ENCODE results near the gene SLIT1. TPM values are rescaled to one million over a fixed set of nuclear protein-coding genes. Genes with fewer than 3 reads are reported as not detected.

Gene SLIT1
- total RNA-seq, 6 experiments from 2014 or later = 0.04 to 0.29 (median 0.12) TPM; not detected in 1

DNA sequence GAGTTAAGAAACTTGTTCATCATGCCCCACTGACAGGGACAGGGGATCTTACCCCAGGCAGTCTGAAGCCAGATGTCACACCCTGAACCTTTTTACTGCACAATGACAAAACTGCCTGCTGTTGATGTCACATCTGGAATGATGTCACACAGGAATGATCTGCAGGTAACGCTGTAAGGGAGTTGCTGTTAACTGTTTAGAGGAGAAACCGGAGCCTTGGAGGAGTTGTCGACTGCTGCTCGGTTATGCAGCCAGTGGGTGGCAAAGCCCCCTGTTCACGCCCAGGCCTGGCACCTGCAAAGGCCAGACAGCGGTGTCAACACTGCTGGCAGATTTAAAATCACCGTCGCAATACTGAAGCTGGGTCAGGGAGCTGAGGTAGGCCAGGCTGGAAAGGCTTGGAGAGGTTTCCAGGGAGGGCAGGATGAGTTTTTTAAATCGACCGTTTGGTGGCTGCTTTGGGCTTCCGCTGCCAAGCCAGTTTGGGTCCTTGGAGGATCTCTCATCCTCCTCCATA lies 10.0 kb upstream of the SLIT1 start:
- Histone ChIP-seq H3K9me3 (no peaks in the 10 kb centered on the region), H3K27me3 (peaks cover 0 to 7% of the 10 kb centered on the region in 2 donors), H3K27ac (no peak overlapping the region), H3K4me3 (peak overlapping the region; percentile 26 to 42 (median 29)), H3K4me1 (peaks cover 0 to 5% (median 0%) of the 10 kb centered on the region in 4 donors), H3K36me3 (no peaks in the 10 kb centered on the region)
- TF ChIP-seq, protein P1, sequence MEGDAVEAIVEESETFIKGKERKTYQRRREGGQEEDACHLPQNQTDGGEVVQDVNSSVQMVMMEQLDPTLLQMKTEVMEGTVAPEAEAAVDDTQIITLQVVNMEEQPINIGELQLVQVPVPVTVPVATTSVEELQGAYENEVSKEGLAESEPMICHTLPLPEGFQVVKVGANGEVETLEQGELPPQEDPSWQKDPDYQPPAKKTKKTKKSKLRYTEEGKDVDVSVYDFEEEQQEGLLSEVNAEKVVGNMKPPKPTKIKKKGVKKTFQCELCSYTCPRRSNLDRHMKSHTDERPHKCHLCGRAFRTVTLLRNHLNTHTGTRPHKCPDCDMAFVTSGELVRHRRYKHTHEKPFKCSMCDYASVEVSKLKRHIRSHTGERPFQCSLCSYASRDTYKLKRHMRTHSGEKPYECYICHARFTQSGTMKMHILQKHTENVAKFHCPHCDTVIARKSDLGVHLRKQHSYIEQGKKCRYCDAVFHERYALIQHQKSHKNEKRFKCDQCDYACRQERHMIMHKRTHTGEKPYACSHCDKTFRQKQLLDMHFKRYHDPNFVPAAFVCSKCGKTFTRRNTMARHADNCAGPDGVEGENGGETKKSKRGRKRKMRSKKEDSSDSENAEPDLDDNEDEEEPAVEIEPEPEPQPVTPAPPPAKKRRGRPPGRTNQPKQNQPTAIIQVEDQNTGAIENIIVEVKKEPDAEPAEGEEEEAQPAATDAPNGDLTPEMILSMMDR (IDR thresholded peaks at IDR 0.05) = no peak
- no peak for TF ChIP-seq POLR2A (IDR thresholded peaks at IDR 0.05)
- ATAC-seq = peak in 1 of 4 donors; percentile 18
- WGBS (ENCODE audit: insufficient coverage, low coverage, low lambda C conversion rate, missing lambda C conversion rate) = 10% methylated on average over 2 of the region's 11 CpGs
- intact Hi-C loops (cut with DNase I) = no loop called here
- DNase-seq = peak in 1 of 3 donors; percentile 4

DNA sequence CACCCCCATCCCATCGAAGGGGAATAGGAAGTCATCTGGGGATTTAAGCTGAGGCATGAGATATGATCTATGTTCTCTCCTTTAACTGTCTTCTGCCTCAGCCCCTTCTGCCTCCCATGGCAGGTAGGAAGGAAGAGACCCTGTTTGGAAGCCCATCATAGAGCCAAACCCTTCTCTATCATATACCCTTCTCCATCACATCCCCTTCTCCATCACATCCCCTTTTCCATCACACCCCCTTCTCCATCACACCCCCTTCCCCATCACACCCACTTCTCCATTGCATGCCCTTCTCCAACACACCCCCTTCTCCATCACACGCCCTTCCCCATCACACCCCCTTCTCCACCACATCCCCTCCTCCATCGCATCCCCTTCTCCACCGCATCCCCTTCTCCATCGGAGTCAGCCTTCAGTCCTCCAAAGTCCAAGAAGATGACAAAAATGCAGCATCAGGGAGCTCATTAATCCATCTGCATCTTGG lies 7.2 kb upstream of the SLIT1 start:
- TF ChIP-seq, protein P1 (IDR thresholded peaks at IDR 0.05) = no peak
- TF ChIP-seq POLR2A (IDR thresholded peaks at IDR 0.05) = no peak
- Histone ChIP-seq H3K27me3 (peaks cover 0 to 7% of the 10 kb centered on the region in 2 donors), H3K9me3 (no peaks in the 10 kb centered on the region), H3K4me1 (peaks cover 0 to 5% (median 0%) of the 10 kb centered on the region in 4 donors), H3K4me3 (no peak overlapping the region), H3K27ac (no peak overlapping the region), H3K36me3 (no peaks in the 10 kb centered on the region)
- 85% methylated on average over 4 of the region's 5 CpGs for WGBS (ENCODE audit: insufficient coverage, low coverage, low lambda C conversion rate, missing lambda C conversion rate)
- intact Hi-C loops (cut with DNase I) = no loop called here
- ATAC-seq = no peak
- DNase-seq = no peak

DNA sequence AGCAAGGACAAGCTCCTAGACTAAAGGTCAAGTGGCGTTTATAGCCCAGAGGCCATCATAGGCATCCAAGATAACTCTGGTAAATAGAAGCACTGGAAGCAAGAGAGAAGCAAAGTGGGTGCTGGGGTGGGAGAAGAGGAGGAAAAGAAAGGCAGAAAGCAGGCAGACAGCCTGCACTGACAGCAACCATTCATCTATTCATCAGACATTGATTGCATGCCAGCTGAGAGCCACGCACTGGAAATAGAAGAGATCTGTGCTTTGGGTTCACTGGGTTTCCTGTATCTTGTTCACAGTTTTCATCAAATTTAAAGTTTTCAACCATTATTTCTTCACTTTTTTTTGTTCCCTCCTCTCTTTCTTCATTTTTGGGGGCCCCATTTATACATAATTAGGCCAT lies 4.7 kb upstream of the SLIT1 start:
- H3K9me3 ChIP-seq = no peaks in the 10 kb centered on the region
- 83% methylated on average over 2 of the region's 2 CpGs for WGBS (ENCODE audit: insufficient coverage, low coverage, low lambda C conversion rate, missing lambda C conversion rate)
- peaks cover 0 to 3% (median 0%) of the 10 kb centered on the region in 4 donors for H3K4me1 ChIP-seq
- H3K27ac ChIP-seq = no peak overlapping the region
- TF ChIP-seq, protein P1 (IDR thresholded peaks at IDR 0.05) = no peak
- no peak for TF ChIP-seq POLR2A (IDR thresholded peaks at IDR 0.05)
- H3K36me3 ChIP-seq = no peaks in the 10 kb centered on the region
- no peak for DNase-seq
- H3K4me3 ChIP-seq = no peak overlapping the region
- ATAC-seq = no peak
- intact Hi-C loops (cut with DNase I) = no loop called here
- H3K27me3 ChIP-seq = peaks cover 0 to 10% of the 10 kb centered on the region in 2 donors

DNA sequence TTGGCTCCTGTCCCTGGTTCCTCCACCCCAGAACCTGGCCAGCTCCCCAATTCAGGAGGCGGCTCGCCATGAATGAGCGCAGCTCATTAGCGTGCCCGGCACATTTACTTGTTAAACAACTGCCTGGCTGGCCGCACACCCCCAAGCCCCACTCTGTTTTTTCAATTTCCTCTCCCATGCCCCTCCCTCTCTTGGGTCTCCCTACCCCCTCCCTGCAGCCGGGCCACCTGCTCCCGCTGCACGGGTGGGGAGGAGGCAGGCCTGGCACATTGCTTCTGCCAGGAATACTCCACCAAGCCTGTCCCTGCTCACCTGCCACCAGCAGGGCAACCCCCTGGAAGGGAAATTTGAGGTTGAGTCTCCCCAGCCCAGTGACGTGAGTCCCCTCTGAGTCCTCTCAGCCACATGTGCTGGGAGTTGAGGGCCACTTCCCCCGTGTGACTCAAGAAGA lies 2.5 kb upstream of the SLIT1 start:
- intact Hi-C loops (cut with DNase I) = no loop called here
- no peaks in the 10 kb centered on the region for H3K36me3 ChIP-seq
- H3K27me3 ChIP-seq = peaks cover 0 to 9% of the 10 kb centered on the region in 2 donors
- peaks cover 0 to 7% (median 0%) of the 10 kb centered on the region in 4 donors for H3K4me1 ChIP-seq
- TF ChIP-seq, protein P1 (IDR thresholded peaks at IDR 0.05) = no peak
- no peak for TF ChIP-seq POLR2A (IDR thresholded peaks at IDR 0.05)
- DNase-seq = peak in 1 of 3 donors; percentile 18
- no peak for ATAC-seq
- H3K4me3 ChIP-seq = no peak overlapping the region
- WGBS (ENCODE audit: insufficient coverage, low coverage, low lambda C conversion rate, missing lambda C conversion rate) = 23% methylated on average over 4 of the region's 11 CpGs
- H3K9me3 ChIP-seq = no peaks in the 10 kb centered on the region
- no peak overlapping the region for H3K27ac ChIP-seq
